ENCODE data around the gene MAP4K5.

MAP4K5 gene

DNA sequence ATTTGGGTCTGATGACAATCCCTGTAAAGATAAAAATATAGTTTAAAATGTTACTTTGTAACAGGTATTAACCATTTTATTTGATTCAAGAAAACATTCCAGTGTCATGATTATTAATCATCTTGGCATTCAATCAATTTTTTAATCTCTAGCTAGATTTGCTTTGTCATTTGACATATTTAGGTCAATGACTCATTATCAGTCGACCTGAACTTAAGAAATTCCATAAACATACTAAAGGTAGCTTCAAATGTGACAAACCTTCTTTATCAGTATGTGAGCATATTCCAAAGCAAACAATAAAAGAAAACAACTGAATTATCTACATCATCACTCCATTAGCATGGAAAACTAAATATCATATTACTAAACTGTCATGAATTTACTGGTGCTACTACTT is 84.9 kb downstream of the MAP4K5 start:
- no peak overlapping the region for H3K27ac ChIP-seq (ENCODE audit: low read depth, low read length, poor library complexity, severe bottlenecking)
- H3F3A ChIP-seq (ENCODE audit: insufficient read depth, low read length): peaks cover 4% of the 10 kb centered on the region; the same call in 1 of the 2 replicates
- H3K4me2 ChIP-seq (ENCODE audit: low read length): no peak overlapping the region
- H3K36me3 ChIP-seq (ENCODE audit: insufficient read depth, low read length): peaks cover 85% of the 10 kb centered on the region
- no peak overlapping the region for H2AFZ ChIP-seq (ENCODE audit: low read length)
- no peaks in the 10 kb centered on the region for H3K79me2 ChIP-seq (ENCODE audit: insufficient read depth, low read length)
- H3K9me2 ChIP-seq (ENCODE audit: low read depth, low read length): no peaks in the 10 kb centered on the region
- no peaks in the 10 kb centered on the region for H4K20me1 ChIP-seq (ENCODE audit: insufficient read depth, low read length)
- 0 out of 2 replicates have a peak, but pooled peaks cover 3% of the 10 kb centered on the region for H3K9me3 ChIP-seq (ENCODE audit: low read length)
- H3K4me3 ChIP-seq (ENCODE audit: low read depth, low read length, poor library complexity, severe bottlenecking): no peak overlapping the region
- no peak overlapping the region for H3K9ac ChIP-seq (ENCODE audit: low read length)
- TF ChIP-seq, protein P1, sequence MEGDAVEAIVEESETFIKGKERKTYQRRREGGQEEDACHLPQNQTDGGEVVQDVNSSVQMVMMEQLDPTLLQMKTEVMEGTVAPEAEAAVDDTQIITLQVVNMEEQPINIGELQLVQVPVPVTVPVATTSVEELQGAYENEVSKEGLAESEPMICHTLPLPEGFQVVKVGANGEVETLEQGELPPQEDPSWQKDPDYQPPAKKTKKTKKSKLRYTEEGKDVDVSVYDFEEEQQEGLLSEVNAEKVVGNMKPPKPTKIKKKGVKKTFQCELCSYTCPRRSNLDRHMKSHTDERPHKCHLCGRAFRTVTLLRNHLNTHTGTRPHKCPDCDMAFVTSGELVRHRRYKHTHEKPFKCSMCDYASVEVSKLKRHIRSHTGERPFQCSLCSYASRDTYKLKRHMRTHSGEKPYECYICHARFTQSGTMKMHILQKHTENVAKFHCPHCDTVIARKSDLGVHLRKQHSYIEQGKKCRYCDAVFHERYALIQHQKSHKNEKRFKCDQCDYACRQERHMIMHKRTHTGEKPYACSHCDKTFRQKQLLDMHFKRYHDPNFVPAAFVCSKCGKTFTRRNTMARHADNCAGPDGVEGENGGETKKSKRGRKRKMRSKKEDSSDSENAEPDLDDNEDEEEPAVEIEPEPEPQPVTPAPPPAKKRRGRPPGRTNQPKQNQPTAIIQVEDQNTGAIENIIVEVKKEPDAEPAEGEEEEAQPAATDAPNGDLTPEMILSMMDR (IDR thresholded peaks at IDR 0.05; ENCODE audit: low read length): no peak
- no peak for TF ChIP-seq EZH2 (IDR thresholded peaks at IDR 0.05; ENCODE audit: borderline replicate concordance, low read length)
- H3K4me1 ChIP-seq (ENCODE audit: insufficient read depth, low read length, severe bottlenecking): no peaks in the 10 kb centered on the region
- no peaks in the 10 kb centered on the region for H3K27me3 ChIP-seq (ENCODE audit: insufficient read depth, low read length)

GRCh38 chr14:50434528-50434927 is 97.8 kb downstream of the MAP4K5 start:
- TF ChIP-seq, protein P1 (IDR thresholded peaks at IDR 0.05; ENCODE audit: low read length): no peak
- no peak for TF ChIP-seq EZH2 (IDR thresholded peaks at IDR 0.05; ENCODE audit: borderline replicate concordance, low read length)
- 0 out of 2 replicates have a peak, but pooled peaks cover 6% of the 10 kb centered on the region for H3K9me3 ChIP-seq (ENCODE audit: low read length)
- H3K79me2 ChIP-seq (ENCODE audit: insufficient read depth, low read length): no peaks in the 10 kb centered on the region
- no peaks in the 10 kb centered on the region for H3K9me2 ChIP-seq (ENCODE audit: low read depth, low read length)
- no peak overlapping the region for H3K4me2 ChIP-seq (ENCODE audit: low read length)
- H2AFZ ChIP-seq (ENCODE audit: low read length): no peak overlapping the region
- H3K27me3 ChIP-seq (ENCODE audit: insufficient read depth, low read length): no peaks in the 10 kb centered on the region
- no peaks in the 10 kb centered on the region for H3K4me1 ChIP-seq (ENCODE audit: insufficient read depth, low read length, severe bottlenecking)
- H3F3A ChIP-seq (ENCODE audit: insufficient read depth, low read length): no peaks in the 10 kb centered on the region
- H3K36me3 ChIP-seq (ENCODE audit: insufficient read depth, low read length): peaks cover 67% of the 10 kb centered on the region
- no peak overlapping the region for H3K9ac ChIP-seq (ENCODE audit: low read length)
- no peak overlapping the region for H3K27ac ChIP-seq (ENCODE audit: low read depth, low read length, poor library complexity, severe bottlenecking)
- H3K4me3 ChIP-seq (ENCODE audit: low read depth, low read length, poor library complexity, severe bottlenecking): no peak overlapping the region
- H4K20me1 ChIP-seq (ENCODE audit: insufficient read depth, low read length): no peaks in the 10 kb centered on the region

GRCh38 chr14:50432131-50432530 is 100.2 kb downstream of the MAP4K5 start:
- no peak for TF ChIP-seq EZH2 (IDR thresholded peaks at IDR 0.05; ENCODE audit: borderline replicate concordance, low read length)
- TF ChIP-seq, protein P1 (IDR thresholded peaks at IDR 0.05; ENCODE audit: low read length): no peak
- no peaks in the 10 kb centered on the region for H4K20me1 ChIP-seq (ENCODE audit: insufficient read depth, low read length)
- H3K27ac ChIP-seq (ENCODE audit: low read depth, low read length, poor library complexity, severe bottlenecking): no peak overlapping the region
- H3K9ac ChIP-seq (ENCODE audit: low read length): no peak overlapping the region
- H3K27me3 ChIP-seq (ENCODE audit: insufficient read depth, low read length): no peaks in the 10 kb centered on the region
- no peak overlapping the region for H3K4me2 ChIP-seq (ENCODE audit: low read length)
- H3K36me3 ChIP-seq (ENCODE audit: insufficient read depth, low read length): peaks cover 62% of the 10 kb centered on the region
- H3F3A ChIP-seq (ENCODE audit: insufficient read depth, low read length): no peaks in the 10 kb centered on the region
- no peaks in the 10 kb centered on the region for H3K9me2 ChIP-seq (ENCODE audit: low read depth, low read length)
- no peaks in the 10 kb centered on the region for H3K4me1 ChIP-seq (ENCODE audit: insufficient read depth, low read length, severe bottlenecking)
- H3K79me2 ChIP-seq (ENCODE audit: insufficient read depth, low read length): no peaks in the 10 kb centered on the region
- no peaks in the 10 kb centered on the region for H3K9me3 ChIP-seq (ENCODE audit: low read length)
- H3K4me3 ChIP-seq (ENCODE audit: low read depth, low read length, poor library complexity, severe bottlenecking): no peak overlapping the region
- no peak overlapping the region for H2AFZ ChIP-seq (ENCODE audit: low read length)

Data from OCI-LY1 (cell line).